Measurements from ENCODE around the gene IARS1. TPM values are rescaled to one million over a fixed set of nuclear protein-coding genes. Genes with fewer than 3 reads are reported as not detected.

The IARS1 gene
- total and polyA plus RNA-seq, 2 of the 8 experiments (the other 6 are each of a cell fraction or from before 2014, with no cell fraction given), result 74.9 to 243 TPM

DNA sequence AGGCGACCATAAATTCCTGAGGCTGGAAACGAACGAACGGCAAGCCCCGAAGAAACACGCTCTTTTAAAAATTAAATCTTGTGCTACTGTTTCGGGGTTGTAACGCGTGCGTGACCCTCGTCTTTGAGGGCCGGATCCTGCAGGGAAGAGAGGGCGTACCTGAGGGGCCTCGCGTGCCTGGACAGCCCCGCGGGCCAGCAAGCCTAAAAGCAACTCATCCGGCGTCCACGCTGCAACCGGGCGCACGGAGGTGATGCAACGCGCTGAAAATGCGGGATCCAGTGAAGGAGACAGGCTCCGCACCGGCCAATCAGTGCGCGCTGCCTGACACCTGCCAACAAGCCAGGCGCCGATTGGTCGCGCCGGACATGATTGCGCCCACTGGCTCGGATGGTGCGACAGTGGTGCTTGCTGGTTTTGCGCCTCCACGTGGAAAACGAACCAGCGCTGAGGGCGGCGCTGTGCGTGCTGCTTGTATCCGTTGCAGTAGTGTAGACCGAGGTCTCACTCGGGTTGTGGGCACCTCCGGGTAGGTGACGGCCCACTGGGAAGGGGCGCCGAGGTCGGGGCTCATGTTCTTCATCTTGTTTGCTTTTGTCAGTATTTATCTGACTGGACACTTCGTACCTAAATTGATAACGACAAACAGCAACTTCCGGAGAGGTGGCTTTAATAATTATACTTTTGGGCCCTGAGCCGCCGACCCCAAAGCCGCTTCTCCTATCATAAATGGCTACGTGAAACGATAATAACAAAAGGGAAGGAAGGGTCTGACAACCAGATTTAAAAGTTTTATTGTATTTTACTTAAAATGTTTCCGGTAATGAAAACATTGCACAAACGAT lies at the start of gene IARS1 (continued):
- TF ChIP-seq SIRT6 (IDR thresholded peaks at IDR 0.05; ENCODE audit: low read length) (no peak), TEAD4 (IDR thresholded peaks at IDR 0.05; ENCODE audit: low read depth, low read length) (no peak; the same call in 1 of the 2 replicates)
